ENCODE results near the gene KDM7A.
"Not testable (repeated sequence)": the region's sequence is repeated elsewhere in the genome, so short reads cannot be mapped to it uniquely, and the experiment has no call there.

Gene KDM7A

DNA sequence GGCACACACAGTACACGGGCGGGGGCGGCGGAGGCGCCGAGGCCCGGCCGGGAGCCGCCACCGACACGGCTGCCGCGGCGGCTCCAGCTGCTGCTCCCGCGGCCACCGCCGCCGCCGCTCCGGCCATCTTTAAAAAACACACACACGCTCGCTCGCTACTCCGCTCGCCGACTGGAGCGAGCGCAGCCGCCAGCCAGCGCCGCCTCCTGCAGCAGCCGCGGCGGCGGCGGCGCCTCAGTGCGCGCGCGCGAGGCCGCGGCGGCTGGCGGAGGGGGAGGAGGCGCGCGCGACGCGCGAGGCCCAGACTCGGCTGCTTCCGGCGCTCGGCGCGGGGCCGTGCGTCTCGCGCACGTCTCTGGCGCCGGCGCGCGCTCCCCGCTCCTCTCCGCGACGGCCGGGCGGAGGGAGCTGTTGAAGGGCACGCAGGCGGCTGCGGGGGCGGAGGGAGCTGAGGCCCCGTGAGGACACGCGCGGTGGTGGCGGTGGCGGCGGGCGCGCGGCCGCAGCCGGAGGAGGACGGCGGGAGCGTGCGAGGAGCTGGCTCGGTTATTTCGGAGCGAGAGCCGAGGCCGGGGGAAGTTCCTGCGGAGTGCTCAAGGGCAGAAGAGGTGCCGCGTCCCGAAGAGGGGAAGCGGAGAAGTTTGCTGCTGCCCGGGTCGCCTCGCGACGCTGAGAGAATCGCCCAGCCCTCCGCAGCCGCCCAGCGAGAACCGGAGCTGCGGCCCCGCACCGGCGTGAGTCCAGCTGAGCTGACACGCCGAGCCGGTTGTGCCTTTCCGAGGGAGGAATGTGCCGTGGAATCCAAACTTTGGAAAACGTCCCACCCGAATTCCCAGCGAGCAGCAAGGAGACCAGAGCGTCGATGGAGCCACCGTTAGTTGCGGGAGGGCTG, at the start of gene KDM7A:
TSS of gene KDM7A (minus strand) at position 173 of the 892 bp plus-strand sequence. CDS start at position 127, 46 bp downstream.
- DNase-seq (ENCODE audit: low spot score): peak; percentile 94

- DNase-seq (ENCODE audit: low spot score): no peak
These were observed 48.9 kb upstream of the KDM7A start for GRCh38 chr7:140225562-140226249.

DNA sequence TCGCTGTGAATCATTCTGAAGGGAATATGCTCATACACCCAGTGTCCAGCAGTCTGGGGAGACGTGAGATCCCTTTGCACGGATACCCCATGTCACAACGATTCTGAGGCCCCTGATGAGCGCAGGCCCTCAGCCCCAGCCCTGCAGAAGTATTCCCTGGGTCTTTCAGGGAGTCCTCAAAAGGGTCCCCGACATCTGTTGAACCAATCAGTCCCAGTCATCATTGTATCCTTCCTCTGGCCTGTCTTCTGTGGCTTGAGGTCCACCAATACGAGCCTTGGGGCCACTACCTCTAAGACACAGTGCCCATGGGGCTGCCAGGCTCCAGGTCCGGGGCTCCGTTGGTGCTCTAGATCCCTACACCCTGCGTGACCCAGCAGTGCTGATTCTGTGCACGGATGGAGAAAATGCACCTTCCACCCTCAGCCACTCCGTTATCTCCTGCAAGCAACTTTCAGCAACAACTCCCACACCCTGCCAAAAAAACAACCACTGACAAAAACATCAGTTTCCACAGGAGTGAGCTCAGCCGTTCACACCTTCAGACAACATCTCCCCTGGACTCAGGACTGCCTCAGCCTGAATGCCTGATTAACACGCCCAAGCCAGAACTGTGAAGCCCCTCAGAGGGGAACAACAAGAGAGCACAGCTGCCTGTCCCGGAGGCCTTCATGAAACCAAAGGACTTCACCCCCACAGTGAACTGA, 46.9 kb upstream of the KDM7A start:
- no peak for DNase-seq (ENCODE audit: low spot score)

GRCh38 chr7:140222814-140223213, 46.0 kb upstream of the KDM7A start:
- no peak for DNase-seq (ENCODE audit: low spot score)

DNA sequence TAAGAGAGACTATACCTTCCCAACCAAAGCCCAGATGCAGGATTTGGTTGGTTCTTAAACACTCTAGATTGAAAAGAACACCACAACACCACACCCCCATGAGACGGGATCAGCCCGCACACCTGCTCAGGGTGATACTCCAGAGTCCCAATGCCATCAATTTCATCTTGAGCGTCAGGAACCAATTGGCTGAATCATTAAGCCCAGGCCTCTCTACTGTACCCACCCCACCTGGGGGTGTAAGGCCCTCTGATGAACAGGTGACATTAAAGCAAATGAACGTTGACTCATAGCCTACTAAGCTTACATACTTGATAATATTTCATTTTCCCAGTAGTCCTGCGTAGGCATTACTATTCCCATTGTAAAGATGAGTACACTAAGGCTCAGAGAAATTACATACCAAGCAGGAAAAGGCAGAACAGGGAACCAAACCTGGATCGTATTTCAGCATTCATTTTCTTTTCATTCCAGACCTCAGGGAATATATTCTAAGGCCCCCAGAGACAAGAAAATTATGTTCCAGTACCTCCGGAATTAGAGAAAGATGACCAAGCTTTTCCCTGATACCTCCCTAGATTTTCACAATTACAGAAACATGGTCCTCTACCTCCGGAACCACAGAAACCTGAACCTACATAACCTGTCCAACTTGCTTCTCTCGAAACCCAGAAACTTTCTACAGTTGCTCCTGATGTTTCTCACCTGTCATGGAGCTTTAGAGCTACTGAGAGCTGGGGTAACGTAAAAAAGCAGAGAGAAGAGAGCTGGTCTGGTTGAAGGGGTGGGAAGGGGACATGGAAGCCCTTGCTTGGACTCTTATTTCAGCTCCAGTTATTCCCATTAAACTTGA, 43.1 kb upstream of the KDM7A start:
- DNase-seq (ENCODE audit: low spot score): no peak

GRCh38 chr7:140218656-140219055, 41.9 kb upstream of the KDM7A start:
- no peak for DNase-seq (ENCODE audit: low spot score)

DNA sequence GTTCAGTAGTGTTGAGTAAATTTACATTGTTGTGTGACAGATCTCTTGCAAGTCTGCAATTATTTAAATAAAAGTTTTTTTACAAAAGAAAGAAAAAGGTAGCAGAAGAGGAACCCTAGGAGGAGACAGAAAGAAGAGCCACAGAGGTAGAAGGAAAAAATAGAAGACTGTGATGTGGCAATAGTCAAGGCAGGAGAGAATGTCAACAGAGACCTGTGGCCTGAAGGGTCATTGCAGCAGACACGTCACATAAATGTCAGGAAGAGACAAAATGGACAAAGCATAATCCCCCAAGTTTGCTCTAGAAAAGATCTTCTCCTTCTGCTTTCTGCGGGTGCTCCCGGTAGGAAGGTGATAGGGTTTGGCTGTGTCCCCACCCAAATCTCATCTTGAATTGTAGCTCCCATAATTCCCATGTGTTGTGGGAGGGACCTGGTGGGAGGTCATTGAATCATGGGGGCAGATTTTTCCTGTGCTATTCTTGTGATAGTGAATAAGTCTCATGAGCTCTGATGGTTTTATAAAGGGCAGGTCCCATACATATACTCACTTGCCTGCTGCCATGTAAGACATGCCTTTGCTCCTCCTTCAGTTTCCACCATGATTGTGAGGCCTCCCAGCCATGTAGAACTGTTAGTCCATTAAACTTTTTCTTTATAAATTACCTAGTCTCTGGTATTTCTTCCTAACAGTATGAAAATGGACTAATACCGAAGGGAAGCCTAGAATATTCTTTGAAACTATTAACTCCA, 41.1 kb upstream of the KDM7A start:
- DNase-seq (ENCODE audit: low spot score): no peak

- DNase-seq (ENCODE audit: low spot score): no peak
These were observed 38.5 kb upstream of the KDM7A start for GRCh38 chr7:140215281-140215680.

DNA sequence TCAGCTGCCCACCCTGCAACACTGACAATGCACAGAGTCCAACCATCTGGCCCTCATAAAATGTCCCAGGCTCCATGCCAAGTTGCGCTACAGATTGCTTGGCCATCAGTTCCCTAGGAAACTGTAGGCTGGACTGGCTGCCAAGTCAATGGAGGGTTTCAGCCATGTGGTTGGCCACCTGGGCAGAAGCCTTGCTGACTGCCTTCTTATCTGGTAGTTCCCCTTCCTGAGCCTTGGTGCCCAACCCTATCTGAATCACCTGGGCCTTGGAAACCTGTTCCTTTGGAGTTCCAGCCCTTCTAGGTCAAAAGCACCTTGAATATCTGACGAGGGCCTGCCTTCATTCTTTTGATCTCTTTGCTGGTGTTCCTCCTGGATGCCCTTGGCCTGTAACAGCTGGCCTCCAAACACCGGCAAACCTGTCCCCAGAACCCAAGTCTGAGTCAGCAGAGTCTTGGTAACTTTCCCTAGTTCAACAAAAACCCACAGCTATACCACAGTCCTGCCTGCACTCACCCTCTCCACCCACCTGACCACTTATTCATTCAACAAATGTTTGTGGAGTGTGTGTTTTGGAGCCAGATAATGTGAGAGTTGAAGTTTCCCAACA, 37.4 kb upstream of the KDM7A start:
- no peak for DNase-seq (ENCODE audit: low spot score)

DNA sequence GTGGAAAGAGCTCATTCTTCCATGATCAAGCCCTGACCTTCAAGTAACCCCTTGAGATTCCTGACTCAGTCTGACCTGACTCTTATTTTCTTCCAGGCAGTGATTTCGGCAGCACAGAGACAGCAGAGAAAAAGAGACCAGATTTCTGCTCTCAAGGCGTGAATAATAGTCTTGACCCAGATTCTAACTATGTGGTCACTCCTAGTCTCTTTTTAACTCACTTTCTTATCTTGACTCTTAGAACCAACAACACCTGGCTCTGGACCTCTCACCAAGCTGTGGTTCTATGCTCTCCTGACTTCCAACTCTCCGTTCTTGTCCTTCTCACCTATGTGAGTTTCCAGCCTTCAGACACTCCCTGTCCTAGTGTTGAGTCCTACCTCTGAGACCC, 36.9 kb upstream of the KDM7A start:
- no peak for DNase-seq (ENCODE audit: low spot score)

- no peak for DNase-seq (ENCODE audit: low spot score)
These were observed 35.5 kb upstream of the KDM7A start for GRCh38 chr7:140212100-140212881.

GRCh38 chr7:140211698-140212097, 34.9 kb upstream of the KDM7A start:
- no peak for DNase-seq (ENCODE audit: low spot score)

- no peak for DNase-seq (ENCODE audit: low spot score)
These were observed 33.3 kb upstream of the KDM7A start for GRCh38 chr7:140209866-140210609.

DNA sequence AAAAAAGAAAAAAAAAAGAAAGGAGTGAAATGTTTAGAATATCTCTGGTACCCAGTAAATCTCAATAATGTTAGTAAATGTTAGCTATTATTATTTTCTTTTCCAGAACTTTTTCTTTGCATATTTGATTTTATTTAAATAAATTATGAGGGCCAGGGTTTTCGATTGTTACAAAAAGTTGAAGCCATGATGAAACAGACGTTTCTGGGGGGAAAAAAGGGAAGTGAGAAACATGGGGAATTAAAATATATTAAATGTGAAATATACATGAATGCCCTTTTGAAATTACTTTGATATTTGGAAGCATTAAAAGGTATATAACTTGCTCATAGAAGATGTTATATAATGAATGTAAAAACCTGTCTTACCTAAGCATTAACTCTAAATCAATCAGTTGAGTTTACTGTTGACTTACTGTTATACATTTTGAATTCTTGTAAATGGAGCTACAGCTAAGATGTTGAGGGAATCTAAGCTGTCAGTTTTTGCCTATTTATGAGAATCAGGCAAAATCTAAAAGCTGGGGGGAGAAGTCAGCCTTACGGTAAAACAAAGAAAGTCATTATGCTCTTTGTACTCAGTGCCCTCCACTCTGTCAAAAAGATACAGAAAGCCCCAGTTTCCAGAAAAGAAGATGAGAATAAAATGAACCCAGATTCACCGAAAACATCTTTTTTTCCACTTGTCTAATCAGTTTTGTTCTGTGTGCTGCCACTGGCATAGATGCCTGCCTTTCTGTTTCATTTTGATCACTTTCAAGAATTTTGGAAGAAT, 30.0 kb upstream of the KDM7A start:
- no peak for DNase-seq (ENCODE audit: low spot score)

DNA sequence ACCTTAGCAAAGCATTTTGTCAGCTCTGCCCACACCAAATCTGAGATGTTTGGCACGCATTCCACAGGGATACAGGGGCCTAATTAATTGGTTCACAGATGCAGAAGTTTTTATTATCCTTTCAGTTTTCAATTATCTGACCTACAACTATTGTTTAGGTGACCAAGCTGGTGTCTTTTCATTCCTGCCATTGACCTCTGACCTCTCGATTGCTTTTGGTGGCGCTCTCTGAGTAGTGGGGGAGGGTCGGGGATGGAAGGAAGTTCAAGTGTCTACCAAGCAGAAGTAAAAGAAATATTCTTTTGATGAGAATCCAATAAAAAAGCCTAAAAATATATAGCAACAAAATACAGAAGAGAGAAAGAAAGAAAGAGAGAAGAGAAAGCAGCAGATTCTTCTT, 28.8 kb upstream of the KDM7A start:
- DNase-seq (ENCODE audit: low spot score): no peak

- no peak for DNase-seq (ENCODE audit: low spot score)
These were observed 26.8 kb upstream of the KDM7A start for GRCh38 chr7:140203556-140203955.

DNA sequence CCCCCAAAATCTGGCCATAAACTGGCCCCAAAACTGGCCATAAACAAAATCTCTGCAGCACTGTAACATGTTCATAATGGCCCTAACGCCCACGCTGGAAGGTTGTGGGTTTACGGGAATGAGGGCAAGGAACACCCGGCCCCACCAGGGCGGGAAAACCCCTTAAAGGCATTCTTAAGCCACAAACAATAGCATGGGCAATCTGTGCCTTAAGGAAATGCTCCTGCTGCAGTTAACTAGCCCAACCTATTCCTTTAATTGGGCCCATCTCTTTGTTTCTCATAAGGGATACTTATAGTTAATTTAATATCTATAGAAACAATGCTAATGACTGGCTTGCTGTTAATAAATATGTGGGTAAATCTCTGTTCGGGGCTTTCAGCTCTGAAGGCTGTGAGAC, 26.2 kb upstream of the KDM7A start:
- DNase-seq (ENCODE audit: low spot score): not testable (repeated sequence)

DNA sequence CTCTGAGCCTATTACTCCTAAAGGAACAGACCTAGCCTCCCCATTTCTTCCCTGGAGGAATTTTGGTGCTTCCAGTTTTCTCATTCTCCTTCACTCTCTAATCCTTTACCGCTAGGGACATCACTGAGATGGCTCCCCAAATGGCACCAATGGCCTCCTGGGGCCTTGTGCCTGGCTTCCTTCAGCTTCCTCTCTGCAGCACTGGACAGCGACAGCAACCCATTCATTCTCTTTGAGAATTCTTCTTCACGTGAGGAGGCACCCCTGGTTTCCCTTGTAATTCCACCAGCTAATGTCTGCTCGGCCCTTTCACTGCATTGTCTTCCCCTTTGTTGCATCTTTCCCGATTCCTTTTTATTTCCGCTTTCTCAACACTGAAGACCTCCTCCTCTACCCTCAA, 24.6 kb upstream of the KDM7A start:
- DNase-seq (ENCODE audit: low spot score): no peak

Data from iPS-NIHi11 (cell line).